Hepatocyte (in vitro differentiated cells): ENCODE results near the gene GABBR2.

Experiments
- EZH2phosphoT487 ChIP-seq: fragments of 200-600 bp; sonication (generic); IDR thresholded peaks from one replicate; pipeline ENCODE4 v1.6.1; 2018; ENCODE audit warnings: antibody characterized with exemption, mild to moderate bottlenecking, low read depth, moderate library complexity; ENCODE audit not compliant: unreplicated experiment, severe bottlenecking
- TF ChIP-seq, protein P1 (sequence below): fragments of 200-600 bp; sonication (generic); IDR thresholded peaks from 2 replicates; pipeline ENCODE4 v1.5.1; 2016; ENCODE audit warnings: antibody characterized with exemption, mild to moderate bottlenecking; ENCODE audit not compliant: poor library complexity

DNA sequence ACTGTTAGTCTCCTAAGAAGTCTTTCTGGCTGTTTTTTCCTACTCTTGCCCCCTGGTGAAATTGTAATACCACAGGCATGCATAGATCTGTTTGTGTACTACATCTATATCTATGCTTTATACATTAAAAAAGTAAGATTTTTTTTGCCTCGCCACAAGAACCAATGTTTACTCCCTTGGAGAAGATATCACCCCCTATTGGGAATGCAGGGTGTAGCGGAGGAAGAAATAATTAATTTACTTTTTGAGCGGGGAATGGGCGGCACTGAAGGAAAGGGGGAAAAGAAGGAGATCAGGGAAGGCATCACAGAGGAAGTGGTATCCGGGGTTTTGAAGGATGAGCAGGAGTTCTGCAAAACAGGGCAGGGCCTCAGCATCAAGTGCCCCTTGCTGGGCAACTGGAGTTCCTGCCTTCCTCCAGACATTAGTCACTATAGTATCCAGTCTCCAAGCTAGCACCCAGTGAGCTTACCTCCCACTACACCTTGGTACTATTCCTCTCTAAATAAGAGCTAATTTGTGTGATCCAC, 134.9 kb downstream of the GABBR2 start:
- TF ChIP-seq, protein P1, sequence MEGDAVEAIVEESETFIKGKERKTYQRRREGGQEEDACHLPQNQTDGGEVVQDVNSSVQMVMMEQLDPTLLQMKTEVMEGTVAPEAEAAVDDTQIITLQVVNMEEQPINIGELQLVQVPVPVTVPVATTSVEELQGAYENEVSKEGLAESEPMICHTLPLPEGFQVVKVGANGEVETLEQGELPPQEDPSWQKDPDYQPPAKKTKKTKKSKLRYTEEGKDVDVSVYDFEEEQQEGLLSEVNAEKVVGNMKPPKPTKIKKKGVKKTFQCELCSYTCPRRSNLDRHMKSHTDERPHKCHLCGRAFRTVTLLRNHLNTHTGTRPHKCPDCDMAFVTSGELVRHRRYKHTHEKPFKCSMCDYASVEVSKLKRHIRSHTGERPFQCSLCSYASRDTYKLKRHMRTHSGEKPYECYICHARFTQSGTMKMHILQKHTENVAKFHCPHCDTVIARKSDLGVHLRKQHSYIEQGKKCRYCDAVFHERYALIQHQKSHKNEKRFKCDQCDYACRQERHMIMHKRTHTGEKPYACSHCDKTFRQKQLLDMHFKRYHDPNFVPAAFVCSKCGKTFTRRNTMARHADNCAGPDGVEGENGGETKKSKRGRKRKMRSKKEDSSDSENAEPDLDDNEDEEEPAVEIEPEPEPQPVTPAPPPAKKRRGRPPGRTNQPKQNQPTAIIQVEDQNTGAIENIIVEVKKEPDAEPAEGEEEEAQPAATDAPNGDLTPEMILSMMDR: no peak
- no peak for TF ChIP-seq EZH2phosphoT487
